PC-9 (cell line): ENCODE data around the gene ADARB2. TPM values are rescaled to one million over a fixed set of nuclear protein-coding genes. Genes with fewer than 3 reads are reported as not detected.

Experiments
- BruUV-seq: library from RNA; stranded (reverse); fragments of 400-500 nt; replicated peaks from 2 replicates; lab custom pipeline; 2021; lab: Mats Ljungman, UMichigan
- CTCF ChIA-PET: fragments of 300-600 bp; sonication (Branson Sonifier 250); formaldehyde crosslinking; loops from one replicate; lab custom pipeline; 2022; ENCODE audit warnings: antibody characterized with exemption; lab: Charles Lee
- POLR2A ChIA-PET: fragments of 300-600 bp; sonication (Branson Sonifier 250); formaldehyde crosslinking; loops from one replicate; lab custom pipeline; 2022; ENCODE audit warnings: antibody characterized with exemption; ENCODE audit not compliant: unreplicated experiment; lab: Charles Lee
- DNase-seq, 2 experiments: peaks; one replicate each; pipeline versions ENCODE4 v3.0.0 to v3.0.0-alpha.2; 2015 to 2022; ENCODE audit warnings: mixed read lengths in 1 of 2
- H2AFZ ChIP-seq: fragments of 200-600 bp; sonication (generic); 2 replicates; pipeline ENCODE4 v1.8.1; 2017; ENCODE audit warnings: antibody characterized with exemption
- H3F3A ChIP-seq: fragments of 200-600 bp; sonication (generic); 2 replicates; pipeline ENCODE4 v1.8.1; 2017; ENCODE audit warnings: antibody characterized with exemption, mild to moderate bottlenecking, low read depth; ENCODE audit not compliant: insufficient read depth
- H3K27ac ChIP-seq: fragments of 200-600 bp; sonication (generic); 2 replicates; pipeline ENCODE4 v1.6.1; 2016; ENCODE audit warnings: mixed run types
- H3K27me3 ChIP-seq: fragments of 200-600 bp; sonication (generic); 2 replicates; pipeline ENCODE4 v1.6.1; 2016; ENCODE audit warnings: low read depth, mixed run types; ENCODE audit not compliant: insufficient read depth
- H3K36me3 ChIP-seq: fragments of 200-600 bp; sonication (generic); 2 replicates; pipeline ENCODE4 v1.6.1; 2016; ENCODE audit warnings: low read depth, mixed run types
- H3K4me1 ChIP-seq: fragments of 200-600 bp; sonication (generic); replicated peaks from 2 replicates; pipeline ENCODE4 v1.6.1; 2016; ENCODE audit warnings: mixed run types; ENCODE audit not compliant: insufficient read depth
- H3K4me2 ChIP-seq: fragments of 200-600 bp; sonication (generic); 2 replicates; pipeline ENCODE4 v1.6.1; 2017; ENCODE audit warnings: mixed run types
- H3K4me3 ChIP-seq: fragments of 200-600 bp; sonication (generic); 2 replicates; pipeline ENCODE4 v1.6.1; 2016; ENCODE audit warnings: mixed run types
- H3K79me2 ChIP-seq: fragments of 200-600 bp; sonication (generic); 2 replicates; pipeline ENCODE4 v1.6.1; 2017; ENCODE audit warnings: low read depth, mixed run types
- H3K9me2 ChIP-seq: fragments of 200-600 bp; sonication (generic); 2 replicates; pipeline ENCODE4 v1.8.1; 2017; ENCODE audit warnings: mild to moderate bottlenecking; ENCODE audit not compliant: insufficient read depth
- H3K9me3 ChIP-seq: fragments of 200-600 bp; sonication (generic); 2 replicates; pipeline ENCODE4 v1.8.1; 2016; ENCODE audit warnings: low read depth; ENCODE audit not compliant: insufficient read depth
- H4K20me1 ChIP-seq: fragments of 200-600 bp; sonication (generic); 2 replicates; pipeline ENCODE4 v1.8.1; 2017; ENCODE audit not compliant: insufficient read depth
- CTCF ChIP-seq: fragments of 200-600 bp; sonication (generic); conservative IDR thresholded peaks from 2 replicates; pipeline ENCODE4 v1.6.1; 2017; ENCODE audit warnings: mixed run types, antibody characterized with exemption, mild to moderate bottlenecking, moderate library complexity
- EZH2 ChIP-seq: fragments of 200-600 bp; sonication (generic); IDR thresholded peaks from 2 replicates; pipeline ENCODE4 v1.8.0; 2017; ENCODE audit warnings: antibody characterized with exemption, low read depth
- intact Hi-C: fragments of 100-400 bp; cut with micrococcal nuclease; formaldehyde crosslinking; loops from one replicate; pipeline ENCODE4 v1.10.0; 2022; ENCODE audit not compliant: unreplicated experiment
- total RNA-seq: library from RNA; stranded (reverse); gene quantifications from 2 replicates; pipeline ENCODE4 v1.2.3, GENCODE V29; 2021

ADARB2 gene
- total RNA-seq, 1 experiment from 2014 or later, result not detected

- peaks cover 89% of the 10 kb centered on the region for H3K27me3 ChIP-seq
- ChIA-PET CTCF (no interaction called here), POLR2A (no interaction called here)
- no peaks in the 10 kb centered on the region for H3K9me3 ChIP-seq
- no peaks in the 10 kb centered on the region for H3K79me2 ChIP-seq
- no peaks in the 10 kb centered on the region for H4K20me1 ChIP-seq
- H3F3A ChIP-seq, result no peaks in the 10 kb centered on the region
- H3K4me2 ChIP-seq, result no peak overlapping the region
- H3K36me3 ChIP-seq, result no peaks in the 10 kb centered on the region
- H2AFZ ChIP-seq, result no peak overlapping the region
- no peak overlapping the region for H3K4me3 ChIP-seq
- intact Hi-C loops, result no loop called here
- DNase-seq, result no peak
- no peak overlapping the region for H3K27ac ChIP-seq
- H3K9me2 ChIP-seq, result no peaks in the 10 kb centered on the region
- no peak for TF ChIP-seq EZH2
- no peak for TF ChIP-seq CTCF
- BruUV-seq, result no TSS peak
- no peaks in the 10 kb centered on the region for H3K4me1 ChIP-seq
Measured at GRCh38 chr10:1406967-1407945, 330.1 kb downstream of the ADARB2 start.

GRCh38 chr10:1406132-1406966 lies 331.0 kb downstream of the ADARB2 start:
- H3K9me2 ChIP-seq, result no peaks in the 10 kb centered on the region
- intact Hi-C loops, result no loop called here
- CTCF ChIA-PET, result no interaction called here
- H3K4me3 ChIP-seq, result no peak overlapping the region
- H3K79me2 ChIP-seq, result no peaks in the 10 kb centered on the region
- H4K20me1 ChIP-seq, result no peaks in the 10 kb centered on the region
- no peaks in the 10 kb centered on the region for H3F3A ChIP-seq
- H3K27ac ChIP-seq, result no peak overlapping the region
- H3K4me2 ChIP-seq, result no peak overlapping the region
- TF ChIP-seq CTCF (no peak), EZH2 (no peak)
- POLR2A ChIA-PET, result no interaction called here
- H3K27me3 ChIP-seq, result peaks cover 88% of the 10 kb centered on the region
- no peak for DNase-seq
- H3K4me1 ChIP-seq, result no peaks in the 10 kb centered on the region
- H3K9me3 ChIP-seq, result no peaks in the 10 kb centered on the region
- H2AFZ ChIP-seq, result no peak overlapping the region
- BruUV-seq, result no TSS peak
- no peaks in the 10 kb centered on the region for H3K36me3 ChIP-seq
